ENCODE measurements around the gene TMEM209.

Gene TMEM209

GRCh38 chr7:130154501-130155317, 50.5 kb downstream of the TMEM209 start:
- Histone ChIP-seq H3K36me3 (ENCODE audit: control insufficient read depth, insufficient read depth, low read length) (no peaks in the 10 kb centered on the region), H3K4me3 (ENCODE audit: low read length) (no peak overlapping the region), H3K9ac (ENCODE audit: low read length) (no peak overlapping the region), H3K9me3 (ENCODE audit: control insufficient read depth, low read length) (no peaks in the 10 kb centered on the region), H3K27me3 (ENCODE audit: control insufficient read depth, insufficient read depth, low read length) (no peaks in the 10 kb centered on the region), H3K4me1 (ENCODE audit: control insufficient read depth, insufficient read depth, low read length) (peaks cover 14% of the 10 kb centered on the region)

- Histone ChIP-seq H3K9me3 (ENCODE audit: control insufficient read depth, low read length) (no peaks in the 10 kb centered on the region), H3K4me3 (ENCODE audit: low read length) (no peak overlapping the region), H3K4me1 (ENCODE audit: control insufficient read depth, insufficient read depth, low read length) (peaks cover 14% of the 10 kb centered on the region), H3K27me3 (ENCODE audit: control insufficient read depth, insufficient read depth, low read length) (no peaks in the 10 kb centered on the region), H3K9ac (ENCODE audit: low read length) (peak overlapping the region; percentile 12), H3K36me3 (ENCODE audit: control insufficient read depth, insufficient read depth, low read length) (no peaks in the 10 kb centered on the region)
Observed at GRCh38 chr7:130154131-130154500, 51.1 kb downstream of the TMEM209 start.

- Histone ChIP-seq H3K4me1 (ENCODE audit: control insufficient read depth, insufficient read depth, low read length) (peaks cover 14% of the 10 kb centered on the region), H3K4me3 (ENCODE audit: low read length) (no peak overlapping the region)
Observed at GRCh38 chr7:130153211-130153908, 51.8 kb downstream of the TMEM209 start.

GRCh38 chr7:130152493-130153210, 52.6 kb downstream of the TMEM209 start:
- Histone ChIP-seq H3K4me1 (ENCODE audit: control insufficient read depth, insufficient read depth, low read length) (peaks cover 14% of the 10 kb centered on the region), H3K9me3 (ENCODE audit: control insufficient read depth, low read length) (no peaks in the 10 kb centered on the region), H3K36me3 (ENCODE audit: control insufficient read depth, insufficient read depth, low read length) (no peaks in the 10 kb centered on the region), H3K9ac (ENCODE audit: low read length) (no peak overlapping the region), H3K4me3 (ENCODE audit: low read length) (no peak overlapping the region), H3K27me3 (ENCODE audit: control insufficient read depth, insufficient read depth, low read length) (no peaks in the 10 kb centered on the region)

More at GRCh38 chr7:130153211-130153908, 51.8 kb downstream of the TMEM209 start:
- Histone ChIP-seq H3K27me3 (ENCODE audit: control insufficient read depth, insufficient read depth, low read length) (no peaks in the 10 kb centered on the region), H3K36me3 (ENCODE audit: control insufficient read depth, insufficient read depth, low read length) (no peaks in the 10 kb centered on the region), H3K9me3 (ENCODE audit: control insufficient read depth, low read length) (no peaks in the 10 kb centered on the region), H3K9ac (ENCODE audit: low read length) (no peak overlapping the region)

- Histone ChIP-seq H3K27me3 (ENCODE audit: control insufficient read depth, insufficient read depth, low read length) (no peaks in the 10 kb centered on the region), H3K9ac (ENCODE audit: low read length) (no peak overlapping the region), H3K4me3 (ENCODE audit: low read length) (no peak overlapping the region), H3K9me3 (ENCODE audit: control insufficient read depth, low read length) (no peaks in the 10 kb centered on the region), H3K4me1 (ENCODE audit: control insufficient read depth, insufficient read depth, low read length) (peaks cover 14% of the 10 kb centered on the region), H3K36me3 (ENCODE audit: control insufficient read depth, insufficient read depth, low read length) (no peaks in the 10 kb centered on the region)
Observed at GRCh38 chr7:130151591-130152492, 53.4 kb downstream of the TMEM209 start.

GRCh38 chr7:130150587-130150986, 54.6 kb downstream of the TMEM209 start:
- H3K9ac ChIP-seq (ENCODE audit: low read length): no peak overlapping the region
- H3K9me3 ChIP-seq (ENCODE audit: control insufficient read depth, low read length): no peaks in the 10 kb centered on the region
- H3K4me1 ChIP-seq (ENCODE audit: control insufficient read depth, insufficient read depth, low read length): peaks cover 14% of the 10 kb centered on the region
- H3K27me3 ChIP-seq (ENCODE audit: control insufficient read depth, insufficient read depth, low read length): no peaks in the 10 kb centered on the region
- no peak overlapping the region for H3K4me3 ChIP-seq (ENCODE audit: low read length)
- no peaks in the 10 kb centered on the region for H3K36me3 ChIP-seq (ENCODE audit: control insufficient read depth, insufficient read depth, low read length)

- H3K9me3 ChIP-seq (ENCODE audit: control insufficient read depth, low read length): no peaks in the 10 kb centered on the region
- H3K9ac ChIP-seq (ENCODE audit: low read length): no peak overlapping the region
- no peaks in the 10 kb centered on the region for H3K27me3 ChIP-seq (ENCODE audit: control insufficient read depth, insufficient read depth, low read length)
- no peak overlapping the region for H3K4me3 ChIP-seq (ENCODE audit: low read length)
- peaks cover 8% of the 10 kb centered on the region for H3K4me1 ChIP-seq (ENCODE audit: control insufficient read depth, insufficient read depth, low read length)
- H3K36me3 ChIP-seq (ENCODE audit: control insufficient read depth, insufficient read depth, low read length): no peaks in the 10 kb centered on the region
Observed at GRCh38 chr7:130149281-130150139, 55.7 kb downstream of the TMEM209 start.

- Histone ChIP-seq H3K9ac (ENCODE audit: low read length) (no peak overlapping the region), H3K4me1 (ENCODE audit: control insufficient read depth, insufficient read depth, low read length) (no peaks in the 10 kb centered on the region), H3K9me3 (ENCODE audit: control insufficient read depth, low read length) (no peaks in the 10 kb centered on the region), H3K27me3 (ENCODE audit: control insufficient read depth, insufficient read depth, low read length) (no peaks in the 10 kb centered on the region), H3K36me3 (ENCODE audit: control insufficient read depth, insufficient read depth, low read length) (no peaks in the 10 kb centered on the region), H3K4me3 (ENCODE audit: low read length) (no peak overlapping the region)
Observed at GRCh38 chr7:130148561-130148960, 56.6 kb downstream of the TMEM209 start.

- Histone ChIP-seq H3K4me1 (ENCODE audit: control insufficient read depth, insufficient read depth, low read length) (no peaks in the 10 kb centered on the region), H3K27me3 (ENCODE audit: control insufficient read depth, insufficient read depth, low read length) (no peaks in the 10 kb centered on the region), H3K36me3 (ENCODE audit: control insufficient read depth, insufficient read depth, low read length) (no peaks in the 10 kb centered on the region), H3K9me3 (ENCODE audit: control insufficient read depth, low read length) (no peaks in the 10 kb centered on the region), H3K9ac (ENCODE audit: low read length) (no peak overlapping the region), H3K4me3 (ENCODE audit: low read length) (no peak overlapping the region)
Observed at GRCh38 chr7:130147710-130148325, 57.4 kb downstream of the TMEM209 start.

- Histone ChIP-seq H3K27me3 (ENCODE audit: control insufficient read depth, insufficient read depth, low read length) (no peaks in the 10 kb centered on the region), H3K4me1 (ENCODE audit: control insufficient read depth, insufficient read depth, low read length) (peaks cover 6% of the 10 kb centered on the region), H3K9ac (ENCODE audit: low read length) (no peak overlapping the region), H3K9me3 (ENCODE audit: control insufficient read depth, low read length) (no peaks in the 10 kb centered on the region), H3K36me3 (ENCODE audit: control insufficient read depth, insufficient read depth, low read length) (no peaks in the 10 kb centered on the region), H3K4me3 (ENCODE audit: low read length) (no peak overlapping the region)
Observed at GRCh38 chr7:130146693-130147405, 58.4 kb downstream of the TMEM209 start.
